H1 (cell line): ENCODE measurements around the gene ARHGAP5. TPM values are rescaled to one million over a fixed set of nuclear protein-coding genes. Genes with fewer than 3 reads are reported as not detected.
A peak's percentile ranks its signal among the peaks of the same experiment; 100 is the strongest.

Experiments used
- CTCF ChIA-PET: fragments of 300-600 bp; sonication (Branson Sonifier 250); formaldehyde crosslinking; loops from one replicate; lab custom pipeline; 2021; ENCODE audit not compliant: partially characterized antibody; lab: Charles Lee
- POLR2A ChIA-PET: fragments of 300-600 bp; sonication (Branson Sonifier 250); formaldehyde crosslinking; loops from one replicate; lab custom pipeline; 2021; ENCODE audit warnings: inconsistent platforms; ENCODE audit not compliant: partially characterized antibody; lab: Charles Lee
- DNase-seq, 2 experiments: peaks; one replicate each; pipeline versions ENCODE4 v3.0.0 to v3.0.0-alpha.2; 2010 to 2022; ENCODE audit warnings: low spot score in 2 of 2, low read depth in 1 of 2, mixed read lengths in 1 of 2
- FAIRE-seq: peaks from 2 replicates; lab custom pipeline; 2011; peaks lifted over from hg19 to GRCh38; lab: Jason Lieb, UNC
- H2AFZ ChIP-seq: 2 replicates; pipeline ENCODE4 v1.8.1; 2012; ENCODE audit warnings: low read length, inconsistent platforms
- H2AK5ac ChIP-seq: 2 replicates; pipeline ENCODE4 v1.6.1; 2013; ENCODE audit warnings: low read depth, low read length
- H2BK120ac ChIP-seq: replicated peaks from 2 replicates; pipeline ENCODE3; 2013; ENCODE audit warnings: low read depth, low read length, inconsistent platforms
- H2BK12ac ChIP-seq: 2 replicates; pipeline ENCODE4 v1.6.1; 2013; ENCODE audit warnings: low read depth, low read length
- H2BK15ac ChIP-seq: 2 replicates; pipeline ENCODE4 v1.6.1; 2013; ENCODE audit warnings: low read length
- H2BK20ac ChIP-seq: 2 replicates; pipeline ENCODE4 v1.6.1; 2013; ENCODE audit warnings: low read length
- H2BK5ac ChIP-seq: 2 replicates; pipeline ENCODE4 v1.6.1; 2013; ENCODE audit warnings: low read depth, low read length
- H3K14ac ChIP-seq: 2 replicates; pipeline ENCODE4 v1.6.1; 2013; ENCODE audit warnings: inconsistent platforms; ENCODE audit not compliant: insufficient read length
- H3K18ac ChIP-seq: 2 replicates; pipeline ENCODE4 v1.6.1; 2013; ENCODE audit warnings: low read length; ENCODE audit errors: extremely low read depth
- H3K23ac ChIP-seq: 2 replicates; pipeline ENCODE4 v1.6.1; 2013; ENCODE audit warnings: inconsistent platforms; ENCODE audit not compliant: insufficient read length
- H3K23me2 ChIP-seq: 2 replicates; pipeline ENCODE4 v1.6.1; 2013; ENCODE audit warnings: low read depth, low read length
- H3K27ac ChIP-seq: 2 replicates; pipeline ENCODE4 v1.6.1; 2011; ENCODE audit warnings: low read depth, low read length, inconsistent platforms
- H3K27me3 ChIP-seq, 4 experiments: replicated peaks in 1 of 4; 1 replicate in 1 of 4; 2 replicates in 3 of 4; pipeline versions ENCODE4 v1.6.1 to v1.8.1; 2011 to 2013; ENCODE audit warnings: low read length in 3 of 4, mild to moderate bottlenecking in 3 of 4, inconsistent platforms in 2 of 4, mixed read lengths in 2 of 4, moderate library complexity in 1 of 4; ENCODE audit not compliant: control insufficient read depth in 3 of 4, insufficient read depth in 3 of 4; ENCODE audit errors: extremely low read depth in 1 of 4
- H3K36me3 ChIP-seq, 4 experiments: 2 replicates each; pipeline versions ENCODE4 v1.6.1 to v1.8.1; 2011 to 2013; ENCODE audit warnings: mild to moderate bottlenecking in 4 of 4, low read length in 3 of 4, moderate library complexity in 2 of 4, control low read depth in 1 of 4, inconsistent platforms in 1 of 4; ENCODE audit not compliant: insufficient read depth in 4 of 4, control insufficient read depth in 2 of 4
- H3K4ac ChIP-seq: replicated peaks from 2 replicates; pipeline ENCODE3; 2013; ENCODE audit warnings: low read length, low read depth, mixed read lengths, inconsistent platforms; ENCODE audit not compliant: insufficient read length
- H3K4me1 ChIP-seq, 4 experiments: replicated peaks in 1 of 4; 1 replicate in 1 of 4; 2 replicates in 3 of 4; pipeline versions ENCODE4 v1.6.1 to v1.8.1; 2011 to 2013; ENCODE audit warnings: low read length in 3 of 4, inconsistent platforms in 2 of 4, mixed read lengths in 1 of 4; ENCODE audit not compliant: insufficient read depth in 4 of 4, control insufficient read depth in 3 of 4
- H3K4me2 ChIP-seq, 2 experiments: 2 replicates each; pipeline versions ENCODE4 v1.6.1 to v1.8.1; 2011 to 2013; ENCODE audit warnings: low read depth in 2 of 2, low read length in 2 of 2, control low read depth in 1 of 2, inconsistent platforms in 1 of 2, mild to moderate bottlenecking in 1 of 2; ENCODE audit not compliant: insufficient read depth in 1 of 2
- H3K4me3 ChIP-seq, 4 experiments: fragments of 200-600, 300-600 bp in 1 of 4; sonication (generic), shearing (Covaris generic), sonication (Bioruptor Twin) in 1 of 4; 2 replicates each; pipeline versions ENCODE4 v1.5.1 to v1.8.1; 2011 to 2016; ENCODE audit warnings: low read length in 4 of 4, low read depth in 3 of 4, control low read depth in 2 of 4, inconsistent platforms in 2 of 4, mild to moderate bottlenecking in 2 of 4, mixed read lengths in 1 of 4, moderate library complexity in 1 of 4; ENCODE audit not compliant: insufficient read depth in 2 of 4; ENCODE audit errors: extremely low read depth in 1 of 4
- H3K56ac ChIP-seq: replicated peaks from 2 replicates; pipeline ENCODE3; 2013; ENCODE audit warnings: low read depth, mild to moderate bottlenecking, mixed read lengths, low read length, inconsistent platforms; ENCODE audit not compliant: insufficient read length
- H3K79me1 ChIP-seq: 2 replicates; pipeline ENCODE4 v1.6.1; 2013; ENCODE audit warnings: low read depth, low read length, control low read depth
- H3K79me2 ChIP-seq, 2 experiments: 2 replicates each; pipeline versions ENCODE4 v1.6.1 to v1.8.1; 2012 to 2013; ENCODE audit warnings: low read length in 2 of 2, mild to moderate bottlenecking in 2 of 2, inconsistent platforms in 1 of 2; ENCODE audit not compliant: insufficient read depth in 2 of 2, control insufficient read depth in 1 of 2
- H3K9ac ChIP-seq, 4 experiments: replicated peaks in 1 of 4; 1 replicate in 1 of 4; 2 replicates in 3 of 4; pipeline versions ENCODE4 v1.6.1 to v1.8.1; 2011 to 2013; ENCODE audit warnings: low read depth in 3 of 4, low read length in 3 of 4, control low read depth in 2 of 4, mild to moderate bottlenecking in 2 of 4, moderate library complexity in 2 of 4, inconsistent platforms in 1 of 4; ENCODE audit errors: extremely low read depth in 1 of 4
- H3K9me3 ChIP-seq, 2 experiments: 2 replicates each; pipeline versions ENCODE4 v1.6.1 to v1.8.1; 2012 to 2013; ENCODE audit warnings: mild to moderate bottlenecking in 2 of 2, moderate library complexity in 2 of 2, control low read depth in 1 of 2, inconsistent platforms in 1 of 2, low read depth in 1 of 2, low read length in 1 of 2, mixed read lengths in 1 of 2; ENCODE audit not compliant: insufficient read depth in 2 of 2
- H4K20me1 ChIP-seq, 2 experiments: replicated peaks in 1 of 2; 2 replicates each; pipeline versions ENCODE3 to v1.8.1; 2011 to 2013; ENCODE audit warnings: inconsistent platforms in 2 of 2, low read length in 2 of 2, mild to moderate bottlenecking in 1 of 2; ENCODE audit not compliant: insufficient read depth in 2 of 2, control insufficient read depth in 1 of 2
- H4K5ac ChIP-seq: 2 replicates; pipeline ENCODE4 v1.6.1; 2013; ENCODE audit warnings: low read length, low read depth, mixed read lengths, inconsistent platforms; ENCODE audit not compliant: insufficient read length
- H4K8ac ChIP-seq: 2 replicates; pipeline ENCODE4 v1.8.0; 2013; ENCODE audit warnings: mild to moderate bottlenecking, moderate library complexity, low read length, inconsistent platforms; ENCODE audit not compliant: insufficient read depth; ENCODE audit errors: extremely low read depth
- H4K91ac ChIP-seq: replicated peaks from 2 replicates; pipeline ENCODE3; 2013; ENCODE audit warnings: low read length, mixed read lengths, inconsistent platforms; ENCODE audit not compliant: insufficient read length
- ATF3 ChIP-seq: IDR thresholded peaks from 2 replicates; pipeline ENCODE4 v1.6.1; 2011; ENCODE audit warnings: low read depth, mild to moderate bottlenecking, low read length; ENCODE audit not compliant: insufficient read depth
- BCL11A ChIP-seq, 2 experiments: IDR thresholded peaks; one replicate each; pipeline ENCODE4 v1.6.1; 2011; ENCODE audit warnings: low read depth in 2 of 2, low read length in 2 of 2, mild to moderate bottlenecking in 2 of 2
- CREB1 ChIP-seq: IDR thresholded peaks from 2 replicates; pipeline ENCODE4 v1.6.1; 2012; ENCODE audit warnings: inconsistent platforms
- EZH2 ChIP-seq: fragments of 200-600 bp; sonication (generic); IDR thresholded peaks from 2 replicates; pipeline ENCODE4 v1.7.1; 2012; ENCODE audit warnings: low read depth, mild to moderate bottlenecking, moderate library complexity, low read length, inconsistent platforms; ENCODE audit not compliant: severe bottlenecking
- NRF1 ChIP-seq: IDR thresholded peaks from 2 replicates; pipeline ENCODE4 v1.6.1; 2011; ENCODE audit warnings: mild to moderate bottlenecking, low read depth, low read length, improper control_type of control experiment
- PHF8 ChIP-seq: fragments of 200-600 bp; sonication (generic); conservative IDR thresholded peaks from 2 replicates; pipeline ENCODE4 v1.7.1; 2012; ENCODE audit warnings: low read depth, mild to moderate bottlenecking, inconsistent platforms, low read length, moderate library complexity
- POLR2A ChIP-seq, 2 experiments: IDR thresholded peaks; 1 replicate in 1 of 2; 2 replicates in 1 of 2; pipeline ENCODE4 v1.6.1; 2011; ENCODE audit warnings: low read depth in 2 of 2, low read length in 2 of 2, mild to moderate bottlenecking in 2 of 2; ENCODE audit errors: control extremely low read depth in 1 of 2
- RAD21 ChIP-seq, 2 experiments: IDR thresholded peaks in 1 of 2; conservative IDR thresholded peaks in 1 of 2; 2 replicates each; pipeline ENCODE4 v1.6.1; 2011; ENCODE audit warnings: low read depth in 2 of 2, low read length in 2 of 2, improper control_type of control experiment in 1 of 2, inconsistent platforms in 1 of 2, mild to moderate bottlenecking in 1 of 2, moderate library complexity in 1 of 2
- SIRT6 ChIP-seq: IDR thresholded peaks from one replicate; pipeline ENCODE4 v1.7.1; 2012; ENCODE audit warnings: low read length, inconsistent platforms
- SP1 ChIP-seq: IDR thresholded peaks from 2 replicates; pipeline ENCODE4 v1.6.1; 2011; ENCODE audit warnings: low read depth, low read length
- SRF ChIP-seq: IDR thresholded peaks from 2 replicates; pipeline ENCODE4 v1.6.1; 2011; ENCODE audit warnings: mild to moderate bottlenecking, low read depth, low read length, moderate library complexity
- TEAD4 ChIP-seq: IDR thresholded peaks from 2 replicates; pipeline ENCODE4 v1.6.1; 2012; ENCODE audit warnings: low read depth, low read length, inconsistent platforms, mixed read lengths
- WGBS, 2 experiments: shearing (Covaris generic) in 1 of 2; methylation state at CpG; one replicate each; pipeline versions ENCODE4 v1.1.6 to v1.1.7; 2013 to 2015; ENCODE audit warnings: low lambda C conversion rate in 2 of 2, mixed read lengths in 2 of 2, inconsistent platforms in 1 of 2, low coverage in 1 of 2, missing lambda C conversion rate in 1 of 2; ENCODE audit not compliant: insufficient replicate concordance in 2 of 2, insufficient coverage in 1 of 2, insufficient read length in 1 of 2; ENCODE audit errors: extremely low coverage in 1 of 2, missing lambda C conversion rate in 1 of 2; 5-methylcytosine and 5-hydroxymethylcytosine counted together
- polyA plus RNA-seq, 7 experiments: library from polyadenylated mRNA; depleted of rRNA in 3 of 7; stranded (reverse) in 5 of 7; unstranded in 2 of 7; fragments of >200 nt in 5 of 7; fragments of 200-250 nt in 2 of 7; gene quantifications; 1 replicate in 5 of 7; 2 replicates in 1 of 7; 4 replicates in 1 of 7; pipeline versions ENCODE4 v1.2.1 to v1.2.3, GENCODE V29; 2011 to 2013; ENCODE audit warnings: missing spikeins in 2 of 7, mixed read lengths in 2 of 7
- total RNA-seq: library from RNA; stranded (reverse); fragmentation: NEBNext Ultra II Directional; extraction: Animal tissue kit (Norgen Biotek cat#: 25700); gene quantifications from 2 replicates; pipeline ENCODE4 v1.2.1, GENCODE V29; 2021

Gene ARHGAP5
- total and polyA plus RNA-seq, 2 of the 8 experiments (the other 6 are each of a cell fraction or from before 2014, with no cell fraction given): 7.8 to 77.3 TPM

DNA sequence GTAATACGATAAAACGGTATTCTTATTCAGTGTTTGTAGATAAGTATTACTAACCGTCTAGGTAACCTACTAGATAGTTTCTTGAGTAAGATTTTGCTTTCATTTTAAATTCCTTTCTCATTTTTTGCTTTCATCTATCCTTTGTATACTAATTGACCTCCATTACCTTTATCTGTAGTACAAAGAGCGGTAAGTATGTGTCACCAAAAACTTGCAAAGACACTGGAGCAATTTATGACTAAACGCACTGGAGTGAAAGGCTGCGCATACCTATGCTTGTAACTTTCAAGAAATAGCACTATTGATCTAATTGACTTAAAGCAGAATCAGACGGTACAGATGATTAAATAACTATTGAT lies 1.7 kb downstream of the ARHGAP5 start:
- Histone ChIP-seq H2AFZ (no peak overlapping the region), H3K4ac (no peak overlapping the region), H3K4me2 (peak overlapping the region; percentile 67 to 76), H2AK5ac (no peak overlapping the region), H4K8ac (no peak overlapping the region), H3K27me3 (no peaks in the 10 kb centered on the region), H3K27ac (no peak overlapping the region), H3K23ac (no peak overlapping the region), H3K9ac (peak overlapping the region in 1 of 4 experiments; percentile 44; a peak in 1 of 7 replicates), H3K4me3 (peak overlapping the region; percentile 32 to 97 (median 89); a peak in 7 of 8 replicates), H3K79me2 (peaks cover 0 to 66% of the 10 kb centered on the region in 2 experiments; a peak in 3 of 4 replicates), H2BK5ac (no peak overlapping the region), H2BK120ac (no peak overlapping the region), H3K14ac (no peak overlapping the region), H2BK12ac (no peak overlapping the region), H3K9me3 (no peaks in the 10 kb centered on the region), H3K18ac (no peak overlapping the region), H3K36me3 (no peaks in the 10 kb centered on the region), H4K20me1 (peaks cover 3 to 8% of the 10 kb centered on the region in 2 experiments), H4K5ac (no peak overlapping the region), H3K4me1 (peaks cover 0 to 4% (median 0%) of the 10 kb centered on the region in 4 experiments; a peak in 1 of 7 replicates), H3K79me1 (no peaks in the 10 kb centered on the region; the same call in 1 of the 2 replicates), H3K23me2 (peaks cover 9% of the 10 kb centered on the region), H2BK15ac (no peak overlapping the region), H4K91ac (no peak overlapping the region), H3K56ac (no peak overlapping the region), H2BK20ac (no peak overlapping the region)
- ChIA-PET CTCF (interaction anchor here (0.7 kb wide), 1 partner anchor 611 kb away, joined by 3 read pairs; no protein-coding TSS in a partner anchor), POLR2A (interaction anchor here (1.3 kb wide), 1 partner anchor 67 kb away, joined by 4 read pairs; no protein-coding TSS in a partner anchor)
- DNase-seq (no peak), FAIRE-seq (no peak)
- no peak for TF ChIP-seq CREB1
- TF ChIP-seq TEAD4: no peak
- no peak for TF ChIP-seq SP1
- no peak for TF ChIP-seq RAD21 (IDR thresholded peaks at IDR 0.05 in 1 of 2, conservative IDR thresholded peaks at IDR 0.05 in 1 of 2; ENCODE audit: low read depth in 2 of 2, low read length in 2 of 2)
- TF ChIP-seq EZH2: no peak
- no peak for TF ChIP-seq SIRT6
- TF ChIP-seq ATF3: no peak
- no peak for TF ChIP-seq PHF8
- no peak for TF ChIP-seq SRF
- TF ChIP-seq POLR2A (IDR thresholded peaks at IDR 0.05; ENCODE audit: control extremely low read depth in 1 of 2, low read depth in 2 of 2, low read length in 2 of 2): no peak
- TF ChIP-seq NRF1: no peak
- no peak for TF ChIP-seq BCL11A (IDR thresholded peaks at IDR 0.05; ENCODE audit: low read depth in 2 of 2, low read length in 2 of 2)
- WGBS, 2 experiments: 55% methylated on average over 7 of the region's 7 CpGs; no CpG with 5 or more reads in 1 of the 2 experiments
